ENCODE results near the gene AAK1.
"Not testable (repeated sequence)": the region's sequence is repeated elsewhere in the genome, so short reads cannot be mapped to it uniquely, and the experiment has no call there.

AAK1 gene

GRCh38 chr2:69623236-69623635 is 20.3 kb downstream of the AAK1 start:
- DNase-seq: no peak

GRCh38 chr2:69622805-69623204 is 20.7 kb downstream of the AAK1 start:
- DNase-seq: not testable (repeated sequence)

- not testable (repeated sequence) for DNase-seq
These were observed 21.5 kb downstream of the AAK1 start for GRCh38 chr2:69622017-69622540.

- DNase-seq: no peak
These were observed 22.1 kb downstream of the AAK1 start for GRCh38 chr2:69621440-69621839.

GRCh38 chr2:69620870-69621269 is 22.7 kb downstream of the AAK1 start:
- DNase-seq: no peak

DNA sequence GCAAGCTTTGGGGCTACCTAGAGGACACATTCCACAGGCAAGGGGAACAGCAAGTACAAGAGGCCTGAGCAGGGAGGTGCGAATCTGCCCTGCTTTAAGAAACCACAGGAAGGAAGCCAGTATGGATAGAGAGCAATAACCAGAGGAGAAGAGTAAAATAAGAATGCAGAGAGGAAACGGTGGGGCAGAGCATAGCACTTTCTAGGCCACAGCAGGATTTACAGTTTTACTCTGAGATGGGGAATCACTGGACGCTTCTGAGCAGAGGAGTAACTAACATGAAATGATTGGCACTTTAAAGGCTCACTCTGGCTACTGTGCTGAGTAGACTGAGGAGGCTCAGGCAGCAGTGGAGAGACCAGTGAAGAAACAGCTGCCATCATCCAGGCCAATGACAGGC is 23.8 kb downstream of the AAK1 start:
- no peak for DNase-seq

DNA sequence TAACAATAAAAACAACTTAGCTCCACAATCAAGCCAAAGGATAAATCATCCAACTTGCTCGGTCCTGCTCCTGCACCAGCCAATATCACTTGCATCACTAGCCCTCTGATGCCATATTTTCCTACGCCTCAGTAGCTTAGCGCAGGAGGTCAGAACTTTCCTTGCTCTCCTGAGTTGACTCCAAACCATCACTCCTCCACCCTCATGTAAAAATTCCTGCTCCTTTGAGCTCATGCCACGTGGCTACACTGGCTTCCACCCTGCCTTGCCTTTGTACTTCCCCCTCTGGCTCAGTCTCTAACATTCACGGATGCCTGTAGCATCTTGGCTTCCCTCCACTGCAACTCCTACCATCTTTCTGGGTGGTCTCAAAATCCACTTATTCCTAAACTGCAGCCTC is 25.2 kb downstream of the AAK1 start:
- no peak for DNase-seq

- no peak for DNase-seq
These were observed 25.8 kb downstream of the AAK1 start for GRCh38 chr2:69617744-69618143.

- DNase-seq: no peak
These were observed 26.8 kb downstream of the AAK1 start for GRCh38 chr2:69616755-69617154.

- DNase-seq: no peak
These were observed 27.6 kb downstream of the AAK1 start for GRCh38 chr2:69615969-69616368.

- no peak for DNase-seq
These were observed 28.4 kb downstream of the AAK1 start for GRCh38 chr2:69615078-69615625.

GRCh38 chr2:69612707-69613106 is 30.8 kb downstream of the AAK1 start:
- no peak for DNase-seq

- DNase-seq: no peak
These were observed 31.3 kb downstream of the AAK1 start for GRCh38 chr2:69612200-69612599.

- no peak for DNase-seq
These were observed 35.4 kb downstream of the AAK1 start for GRCh38 chr2:69608109-69608508.

- not testable (repeated sequence) for DNase-seq
These were observed 36.8 kb downstream of the AAK1 start for GRCh38 chr2:69606771-69607170.

DNA sequence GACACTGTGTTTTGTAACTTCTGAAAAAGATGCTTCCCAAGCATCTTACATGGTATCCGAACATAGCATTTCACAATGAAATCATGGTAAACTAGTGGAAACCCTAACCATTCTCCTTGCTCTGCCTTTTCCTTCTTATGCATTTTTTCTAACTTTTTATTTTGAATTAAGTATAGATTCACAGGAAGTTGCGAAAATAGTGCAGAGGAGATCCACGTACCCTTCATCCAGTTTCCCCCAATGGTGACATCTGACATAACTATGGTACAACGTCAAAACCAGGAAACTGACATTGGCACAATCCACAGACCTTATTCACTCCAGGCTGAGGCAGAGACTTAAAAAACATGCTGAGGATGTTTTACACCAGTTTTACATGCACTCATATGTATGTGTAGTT is 38.3 kb downstream of the AAK1 start:
- DNase-seq: no peak

GRCh38 chr2:69604836-69605235 is 38.7 kb downstream of the AAK1 start:
- no peak for DNase-seq

DNA sequence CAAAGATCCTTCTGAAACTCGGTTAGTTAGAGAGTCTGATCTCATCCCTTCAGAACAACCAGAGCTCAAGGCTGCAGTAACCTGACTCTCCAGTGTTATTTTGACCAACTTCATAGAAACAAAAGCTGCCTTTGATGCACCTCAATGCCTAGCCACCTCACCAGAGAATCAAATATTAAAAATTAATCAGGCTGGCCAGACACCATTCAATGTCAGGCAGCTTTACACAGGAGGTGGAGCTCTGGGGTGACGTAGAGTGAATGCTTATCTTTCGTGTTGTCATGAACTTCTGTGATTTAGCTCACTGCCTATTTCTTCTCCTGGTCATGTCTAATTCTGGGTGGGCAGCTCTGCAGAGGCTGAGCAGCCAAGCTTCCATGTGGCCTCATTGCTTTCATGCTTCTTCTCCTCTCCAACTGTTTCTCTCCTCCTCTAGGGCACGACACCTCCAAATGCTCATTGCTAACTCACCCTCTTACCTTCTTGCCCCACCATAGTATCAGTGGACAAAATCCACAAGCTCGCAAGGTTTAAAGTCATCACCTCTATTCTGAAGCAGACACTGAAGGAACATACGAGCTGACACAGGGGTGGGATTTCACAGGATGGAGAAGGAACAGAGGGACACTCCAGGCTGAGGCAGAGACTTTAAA is 39.4 kb downstream of the AAK1 start:
- no peak for DNase-seq

DNA sequence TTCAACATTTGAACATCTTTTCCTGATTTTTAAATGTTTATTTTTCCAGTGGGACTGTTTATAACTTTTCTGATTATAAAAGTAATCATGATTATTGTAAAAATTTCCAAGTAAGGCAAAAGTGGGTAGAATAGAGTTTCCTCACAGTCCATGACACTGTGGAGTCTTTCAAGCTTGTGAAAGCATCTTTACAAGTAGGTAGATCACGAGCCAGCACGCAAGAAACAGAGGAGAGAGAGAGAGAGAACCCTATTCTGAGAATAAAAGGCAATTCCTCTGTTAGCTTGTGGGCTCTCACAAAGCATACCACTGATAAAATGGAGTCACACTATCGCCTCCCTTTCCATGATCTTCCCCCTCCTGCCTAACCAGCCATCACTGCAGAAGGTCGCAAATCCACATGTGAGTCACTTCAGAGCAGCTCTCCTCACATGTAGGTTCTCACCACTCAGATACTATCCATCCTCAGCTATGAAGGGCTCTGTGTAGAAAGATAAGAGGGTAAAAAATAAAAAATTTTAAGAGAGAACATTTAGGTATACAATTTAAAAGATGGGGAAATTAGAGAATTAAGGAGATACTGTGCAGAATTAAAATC is 40.3 kb downstream of the AAK1 start:
- DNase-seq: no peak

DNA sequence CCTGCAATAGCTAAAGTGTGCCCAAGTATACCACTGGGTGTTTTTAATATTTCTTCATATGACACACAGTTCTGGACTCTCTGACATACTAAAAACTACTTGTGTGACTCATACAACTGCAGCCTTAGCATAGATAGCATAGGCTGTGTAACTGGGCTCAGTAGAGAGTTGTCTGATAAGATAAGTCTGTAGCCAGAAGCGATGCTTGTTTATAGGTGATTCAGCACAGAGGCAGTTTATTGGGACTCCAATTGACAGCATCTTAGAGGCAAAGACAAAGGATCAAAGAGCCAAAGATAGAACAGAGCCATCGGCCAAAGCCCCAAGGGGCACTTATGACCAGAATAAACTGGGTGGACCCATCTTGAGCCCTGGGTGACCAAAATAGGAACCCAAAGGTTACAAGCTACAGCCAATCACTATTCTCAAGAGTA is 42.3 kb downstream of the AAK1 start:
- DNase-seq: no peak

DNA sequence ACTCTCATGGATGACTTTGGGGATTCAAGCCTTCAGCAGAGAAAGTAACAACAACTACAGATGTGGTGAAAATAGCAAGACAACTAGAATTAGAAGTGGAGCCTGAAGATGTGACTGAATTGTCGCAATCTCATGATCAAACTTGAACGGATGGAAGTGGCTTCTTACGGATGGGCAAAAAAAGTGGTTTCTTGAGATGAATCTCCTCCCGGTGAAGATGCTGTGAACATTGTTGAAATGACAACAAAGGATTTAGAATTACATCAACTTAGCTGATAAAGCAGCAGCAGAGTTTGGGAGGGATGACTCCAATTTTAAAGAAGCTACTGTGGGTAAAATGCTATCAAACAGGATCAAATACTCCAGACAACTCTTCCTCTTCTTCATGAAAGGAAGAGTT is 43.1 kb downstream of the AAK1 start:
- no peak for DNase-seq

- no peak for DNase-seq
These were observed 45.5 kb downstream of the AAK1 start for GRCh38 chr2:69597843-69598610.

- DNase-seq: no peak
These were observed 46.4 kb downstream of the AAK1 start for GRCh38 chr2:69597105-69597504.

- DNase-seq: no peak
These were observed 49.2 kb downstream of the AAK1 start for GRCh38 chr2:69594341-69594740.

Data from NCI-H2029 treated with DMSO at 0.1 percent for 48 hours (cell line).